GM23248 (cell line): ENCODE measurements around the gene SHH. TPM values are rescaled to one million over a fixed set of nuclear protein-coding genes. Genes with fewer than 3 reads are reported as not detected.

Experiments
- DNase-seq: peaks from one replicate; pipeline ENCODE4 v3.0.0-alpha.2; 2015
- H2AFZ ChIP-seq: fragments of 200-600 bp; sonication (generic); 2 replicates; pipeline ENCODE4 v1.6.1; 2016; ENCODE audit warnings: antibody characterized with exemption
- H3F3A ChIP-seq: fragments of 200-600 bp; sonication (generic); 2 replicates; pipeline ENCODE4 v1.6.1; 2016; ENCODE audit warnings: mild to moderate bottlenecking, antibody characterized with exemption, mixed run types; ENCODE audit not compliant: insufficient read depth
- H3K27ac ChIP-seq: fragments of 200-600 bp; sonication (generic); 2 replicates; pipeline ENCODE4 v1.5.1; 2016; ENCODE audit warnings: mild to moderate bottlenecking
- H3K27me3 ChIP-seq: fragments of 200-600 bp; sonication (generic); replicated peaks from 2 replicates; pipeline ENCODE4 v1.6.1; 2016; ENCODE audit warnings: mild to moderate bottlenecking; ENCODE audit not compliant: insufficient read depth
- H3K36me3 ChIP-seq: fragments of 200-600 bp; sonication (generic); 2 replicates; pipeline ENCODE4 v1.6.1; 2016; ENCODE audit warnings: low read depth, mild to moderate bottlenecking
- H3K4me1 ChIP-seq: fragments of 200-600 bp; sonication (generic); 2 replicates; pipeline ENCODE4 v1.6.1; 2016; ENCODE audit warnings: mild to moderate bottlenecking; ENCODE audit not compliant: insufficient read depth
- H3K4me2 ChIP-seq: fragments of 200-600 bp; sonication (generic); one replicate; pipeline ENCODE4 v1.6.1; 2016; ENCODE audit warnings: mild to moderate bottlenecking; ENCODE audit not compliant: unreplicated experiment
- H3K4me3 ChIP-seq: fragments of 200-600 bp; sonication (generic); 2 replicates; pipeline ENCODE4 v1.5.1; 2016; ENCODE audit warnings: mild to moderate bottlenecking
- H3K79me2 ChIP-seq: fragments of 200-600 bp; sonication (generic); 2 replicates; pipeline ENCODE4 v1.6.1; 2016; ENCODE audit warnings: mild to moderate bottlenecking; ENCODE audit not compliant: insufficient read depth
- H3K9ac ChIP-seq: fragments of 200-600 bp; sonication (generic); 2 replicates; pipeline ENCODE4 v1.6.1; 2016; ENCODE audit warnings: mild to moderate bottlenecking
- H3K9me2 ChIP-seq: fragments of 200-600 bp; sonication (generic); 2 replicates; pipeline ENCODE4 v1.6.1; 2016; ENCODE audit warnings: mixed run types, mild to moderate bottlenecking, moderate library complexity; ENCODE audit not compliant: insufficient read depth
- H3K9me3 ChIP-seq: fragments of 200-600 bp; sonication (generic); one replicate; pipeline ENCODE4 v1.6.1; 2017; ENCODE audit warnings: low read depth
- H4K20me1 ChIP-seq: fragments of 200-600 bp; sonication (generic); 2 replicates; pipeline ENCODE4 v1.6.0; 2016; ENCODE audit not compliant: insufficient read depth
- EZH2 ChIP-seq: fragments of 200-600 bp; sonication (generic); IDR thresholded peaks from 2 replicates; pipeline ENCODE4 v1.6.1; 2018; ENCODE audit warnings: antibody characterized with exemption, mild to moderate bottlenecking; ENCODE audit not compliant: insufficient read depth, poor library complexity, severe bottlenecking
- EZH2phosphoT487 ChIP-seq: fragments of 200-600 bp; sonication (generic); IDR thresholded peaks from 2 replicates; pipeline ENCODE4 v1.6.1; 2018; ENCODE audit warnings: antibody characterized with exemption, moderate library complexity, mild to moderate bottlenecking, low read depth; ENCODE audit not compliant: insufficient read depth
- WGBS, 2 experiments: methylation state at CpG; one replicate each; pipeline ENCODE4 v1.1.6; 2015 to 2017; ENCODE audit warnings: low lambda C conversion rate in 2 of 2, low coverage in 1 of 2; ENCODE audit errors: missing lambda C conversion rate in 2 of 2; 5-methylcytosine and 5-hydroxymethylcytosine counted together
- in situ Hi-C: fragments of 300-500 bp; cut with MboI; formaldehyde crosslinking; loops from 2 replicates; pipeline ENCODE4 v1.15.0; 2020
- polyA plus RNA-seq: library from polyadenylated mRNA; unstranded; fragments of >200 nt; fragmentation: Nextera tagmentation; extraction: Ambion mirVana; gene quantifications from 2 replicates; pipeline ENCODE4 v1.2.1, GENCODE V29; 2016
- total RNA-seq: library from RNA; depleted of rRNA; stranded (reverse); fragments of >200 nt; shearing (Covaris generic); gene quantifications from 2 replicates; pipeline ENCODE4 v1.2.3, GENCODE V29; 2014

The SHH gene
- total and polyA plus RNA-seq, 2 experiments from 2014 or later, result not detected

DNA sequence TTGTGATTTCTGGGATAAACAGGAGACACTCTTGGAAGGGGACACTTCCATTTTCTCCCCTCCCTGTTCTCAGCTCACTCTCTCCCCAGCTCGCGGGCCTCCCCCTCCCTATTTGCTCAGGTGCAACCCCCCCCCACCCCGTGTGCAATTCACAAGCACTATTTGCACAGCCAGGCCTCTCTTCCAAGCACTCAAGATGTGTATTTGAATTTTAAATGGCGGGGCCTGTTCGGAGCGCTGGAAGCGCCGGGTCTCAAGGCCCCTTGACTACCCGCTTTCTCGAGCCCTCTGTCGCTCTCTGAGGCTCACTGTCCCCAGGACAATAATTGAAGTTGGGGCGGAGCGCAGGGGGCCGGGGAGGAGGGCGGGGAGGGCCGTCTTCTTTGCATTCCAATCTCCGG, 7.8 kb downstream of the SHH start:
- in situ Hi-C loops, result no loop called here
- no peak for TF ChIP-seq EZH2phosphoT487
- TF ChIP-seq EZH2, result peak; percentile 57
- peaks cover 70% of the 10 kb centered on the region for H3K27me3 ChIP-seq

GRCh38 chr7:155803418-155804376, 8.6 kb downstream of the SHH start:
- 2% methylated on average over 67 to 70 of the region's 96 CpGs for WGBS, 2 experiments
- no peak overlapping the region for H2AFZ ChIP-seq
- peaks cover 75% of the 10 kb centered on the region for H3K27me3 ChIP-seq

More for the DNA sequence above, 7.8 kb downstream of the SHH start:
- no peaks in the 10 kb centered on the region for H3K9me3 ChIP-seq
- peak overlapping the region; percentile 64; the same call in 1 of the 2 replicates for H2AFZ ChIP-seq
- H3K4me1 ChIP-seq, result 0 out of 2 replicates have a peak, but pooled peaks cover 7% of the 10 kb centered on the region
- WGBS, 2 experiments, result 5 to 12% methylated on average over 12 to 17 of the region's 17 CpGs
- H4K20me1 ChIP-seq, result no peaks in the 10 kb centered on the region
- H3K79me2 ChIP-seq, result no peaks in the 10 kb centered on the region
- no peaks in the 10 kb centered on the region for H3K9me2 ChIP-seq
- no peak overlapping the region for H3K9ac ChIP-seq
- no peak overlapping the region for H3K27ac ChIP-seq
- peak overlapping the region; percentile 63 for H3K4me3 ChIP-seq
- no peaks in the 10 kb centered on the region for H3F3A ChIP-seq
- H3K4me2 ChIP-seq, result peak overlapping the region; percentile 78
- no peak for DNase-seq
- H3K36me3 ChIP-seq, result no peaks in the 10 kb centered on the region

DNA sequence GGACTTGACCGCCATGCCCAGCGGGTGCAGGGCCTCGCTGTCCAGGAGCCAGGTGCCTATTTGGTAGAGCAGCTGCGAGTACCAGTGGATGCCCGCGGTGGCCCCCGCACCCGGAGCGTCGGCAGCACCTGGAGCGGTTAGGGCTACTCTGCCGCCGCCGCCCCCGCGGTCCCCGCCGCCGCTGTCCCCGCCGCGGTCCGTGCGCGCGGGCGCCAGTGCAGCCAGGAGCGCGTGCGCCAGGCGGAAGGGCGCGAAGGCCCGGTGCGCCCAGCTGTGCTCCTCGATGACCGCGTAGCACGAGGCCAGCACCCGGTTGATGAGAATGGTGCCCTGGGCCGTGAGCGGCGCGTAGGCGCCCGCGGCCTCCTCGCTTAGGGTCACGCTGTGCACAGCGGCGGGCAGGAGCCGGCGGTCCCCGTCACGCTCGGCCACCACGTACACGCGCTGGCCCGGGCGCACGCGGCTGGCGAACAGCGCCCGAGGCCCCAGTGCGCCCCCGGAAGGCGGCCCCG, 9.3 kb downstream of the SHH start:
- Histone ChIP-seq H3K4me2 (no peak overlapping the region), H3K4me3 (peak overlapping the region; percentile 63; the same call in 1 of the 2 replicates), H3K9ac (no peak overlapping the region), H4K20me1 (no peaks in the 10 kb centered on the region), H2AFZ (no peak overlapping the region), H3K36me3 (no peaks in the 10 kb centered on the region), H3K9me3 (no peaks in the 10 kb centered on the region), H3K4me1 (0 out of 2 replicates have a peak, but pooled peaks cover 7% of the 10 kb centered on the region), H3K27me3 (peaks cover 71% of the 10 kb centered on the region), H3K79me2 (no peaks in the 10 kb centered on the region), H3F3A (no peaks in the 10 kb centered on the region), H3K27ac (no peak overlapping the region), H3K9me2 (no peaks in the 10 kb centered on the region)
- DNase-seq, result no peak
- TF ChIP-seq EZH2 (no peak), EZH2phosphoT487 (no peak)
- WGBS, 2 experiments, result 3 to 4% methylated on average over 53 to 57 of the region's 70 CpGs
- in situ Hi-C loops, result no loop called here

More at GRCh38 chr7:155803418-155804376, 8.6 kb downstream of the SHH start:
- Histone ChIP-seq H3K9me2 (no peaks in the 10 kb centered on the region), H3K9ac (no peak overlapping the region), H3F3A (no peaks in the 10 kb centered on the region), H3K9me3 (no peaks in the 10 kb centered on the region), H3K27ac (no peak overlapping the region), H3K79me2 (no peaks in the 10 kb centered on the region), H3K36me3 (no peaks in the 10 kb centered on the region), H3K4me2 (peak overlapping the region; percentile 78), H3K4me3 (peak overlapping the region; percentile 63), H3K4me1 (0 out of 2 replicates have a peak, but pooled peaks cover 7% of the 10 kb centered on the region), H4K20me1 (no peaks in the 10 kb centered on the region)
- peak; percentile 83 for TF ChIP-seq EZH2
- TF ChIP-seq EZH2phosphoT487, result no peak
- DNase-seq, result peak; percentile 34
- in situ Hi-C loops, result no loop called here

DNA sequence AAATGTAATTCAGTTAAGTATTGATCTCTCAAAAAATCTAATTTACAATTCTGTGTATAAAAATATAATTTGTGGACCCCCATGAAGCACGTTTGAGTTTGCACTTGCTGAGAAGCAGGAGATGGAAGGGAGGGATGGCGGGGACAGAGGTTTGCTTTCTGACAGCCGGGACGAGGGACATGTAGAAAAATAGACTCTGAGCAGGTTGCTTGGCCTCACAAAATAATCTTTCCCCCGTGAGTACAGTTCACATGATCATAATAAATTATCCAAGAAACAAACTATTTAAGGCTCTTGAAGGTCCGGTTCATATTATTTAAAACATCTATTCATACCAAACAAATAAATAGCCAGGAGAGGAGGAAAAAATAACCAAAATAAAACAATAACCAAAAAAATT, 10.0 kb downstream of the SHH start:
- no peak for DNase-seq
- Histone ChIP-seq H3F3A (no peaks in the 10 kb centered on the region), H3K9ac (no peak overlapping the region), H3K27ac (no peak overlapping the region), H3K4me1 (0 out of 2 replicates have a peak, but pooled peaks cover 7% of the 10 kb centered on the region), H2AFZ (no peak overlapping the region), H3K9me2 (no peaks in the 10 kb centered on the region), H3K36me3 (no peaks in the 10 kb centered on the region), H4K20me1 (no peaks in the 10 kb centered on the region), H3K27me3 (peaks cover 69% of the 10 kb centered on the region), H3K9me3 (no peaks in the 10 kb centered on the region), H3K4me3 (no peak overlapping the region), H3K4me2 (no peak overlapping the region), H3K79me2 (no peaks in the 10 kb centered on the region)
- TF ChIP-seq EZH2, result no peak
- 0 out of 2 replicates have a peak, but pooled peaks have one; percentile 30 for TF ChIP-seq EZH2phosphoT487
- in situ Hi-C loops, result no loop called here
- WGBS, 2 experiments, result 25 to 31% methylated on average over 6 of the region's 6 CpGs
